NCI-H2107 (cell line): Measurements from ENCODE around the gene PTX4.
"Not testable (repeated sequence)": the region's sequence is repeated elsewhere in the genome, so short reads cannot be mapped to it uniquely, and the experiment has no call there.

Experiments
- DNase-seq: peaks from one replicate; lab custom pipeline; 2025; lab: John Stamatoyannopoulos, UW

PTX4 gene

DNA sequence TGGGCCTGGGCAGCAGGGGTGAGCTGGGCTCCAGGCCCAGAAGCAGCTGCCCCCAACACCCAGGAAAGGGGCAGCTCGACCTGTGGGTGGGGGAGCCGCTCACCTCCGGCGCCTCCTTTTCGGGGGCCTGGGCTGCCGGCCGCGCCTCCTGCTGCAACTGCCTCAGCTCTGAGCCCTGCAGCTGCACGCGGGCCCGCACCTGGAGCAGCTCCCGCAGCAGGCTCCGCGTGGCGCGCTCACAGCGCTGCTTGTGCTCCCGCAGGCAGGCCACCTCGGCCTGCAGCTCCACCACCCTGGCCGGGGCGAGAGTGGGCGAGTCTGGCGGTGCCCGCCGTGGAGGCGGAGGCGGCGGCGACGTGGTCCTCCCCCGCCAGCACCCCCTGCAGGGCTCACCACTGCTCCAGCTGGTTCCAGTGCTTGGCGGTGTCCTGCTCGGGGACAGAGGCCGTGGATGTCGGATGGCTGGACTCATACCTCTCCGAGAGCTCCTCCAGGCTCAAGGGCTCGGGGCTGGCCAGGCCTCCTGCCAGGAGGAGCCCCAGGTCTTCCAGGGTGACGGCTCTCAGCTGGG lies 45.3 kb downstream of the PTX4 start:
- no peak for DNase-seq

DNA sequence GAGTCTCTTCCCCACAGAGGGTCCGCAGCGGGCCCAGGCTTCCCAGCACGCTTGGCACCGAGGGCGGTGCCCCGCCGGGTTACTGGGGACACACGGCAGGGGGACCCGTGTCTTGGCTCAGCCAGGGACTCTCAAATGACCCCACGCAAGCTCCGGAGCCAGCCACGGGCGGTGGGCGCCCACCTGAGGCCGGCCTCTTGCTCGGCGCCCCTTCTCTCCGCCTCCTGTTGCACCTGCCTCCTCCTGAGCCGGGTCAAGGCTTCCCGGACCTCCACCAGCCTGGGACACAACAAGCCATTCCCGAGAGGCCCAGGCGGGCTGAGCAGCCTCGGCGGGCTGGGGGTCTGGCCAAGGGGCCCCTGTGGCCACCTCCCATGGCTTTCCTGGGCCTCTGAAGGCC lies 46.0 kb downstream of the PTX4 start:
- DNase-seq = no peak

DNA sequence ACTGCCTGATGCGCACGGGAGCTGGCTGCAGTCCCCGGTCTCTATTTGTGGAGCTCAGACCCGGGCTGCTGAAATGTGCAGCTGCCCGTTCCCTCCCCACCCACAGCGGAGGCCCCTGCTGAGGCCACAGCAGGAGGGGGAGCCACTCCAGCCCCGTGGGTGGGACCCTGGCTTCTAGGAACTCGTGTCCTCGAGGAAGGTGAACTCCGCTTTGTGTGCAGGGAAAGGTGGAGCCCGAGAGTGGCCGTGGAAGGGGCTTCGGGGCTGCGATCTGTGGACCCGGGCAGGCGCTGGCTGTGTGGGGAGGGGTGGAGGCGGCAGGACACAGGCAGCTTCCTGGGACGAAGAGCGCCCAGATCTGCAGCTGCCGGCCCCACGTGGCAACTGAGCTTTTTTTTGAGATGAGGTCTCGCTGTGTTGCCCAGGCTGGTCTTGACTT lies 47.3 kb downstream of the PTX4 start:
- no peak for DNase-seq

DNA sequence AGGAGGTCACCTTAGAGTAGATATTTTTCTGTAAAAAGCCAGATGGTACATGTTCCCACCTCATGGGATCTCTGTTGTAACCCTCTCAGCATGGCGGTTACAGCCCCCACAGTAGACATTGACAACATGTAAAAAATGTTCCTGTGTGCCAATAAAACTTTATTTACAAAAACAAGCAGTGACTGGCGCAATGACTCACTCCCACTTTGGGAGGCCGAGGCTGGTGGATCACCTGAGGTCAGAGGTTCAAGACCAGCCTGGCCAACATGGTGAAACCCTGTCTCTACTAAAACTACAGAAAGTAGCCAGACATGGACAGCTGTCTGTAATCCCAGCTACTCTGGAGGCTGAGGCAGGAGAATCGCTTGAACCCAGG lies 49.1 kb downstream of the PTX4 start:
- not testable (repeated sequence) for DNase-seq

DNA sequence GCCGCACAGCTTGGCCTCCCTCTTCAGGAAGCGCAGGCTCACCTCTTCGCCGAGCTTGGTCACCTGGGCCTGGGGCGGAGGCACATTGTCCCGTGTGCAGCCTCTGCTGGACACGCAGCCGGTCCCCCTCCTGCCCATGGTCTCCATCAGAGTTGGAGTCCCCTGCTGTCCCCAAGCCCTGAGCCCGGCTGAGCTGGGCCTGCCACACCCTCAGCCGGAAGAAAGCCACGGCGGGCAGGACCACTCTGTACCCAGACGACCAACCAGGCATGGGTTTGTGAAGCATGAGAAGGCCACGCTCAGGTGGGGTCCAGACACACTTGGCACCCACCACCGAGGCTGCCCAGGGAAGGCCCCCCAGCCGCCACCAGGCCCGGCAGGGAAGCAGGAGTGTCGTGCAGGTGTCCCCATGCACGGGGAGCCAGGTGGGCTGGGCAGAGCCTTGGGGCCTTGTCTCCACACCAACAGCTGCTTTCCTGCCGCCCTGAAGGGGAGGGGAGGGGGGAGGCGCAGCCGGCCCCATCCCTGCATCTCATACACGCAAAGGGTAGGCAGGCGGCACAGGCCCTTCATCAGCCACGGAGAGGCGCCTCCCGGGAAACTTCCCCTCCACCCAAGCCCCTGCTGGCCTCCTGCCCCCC lies 49.6 kb downstream of the PTX4 start:
- no peak for DNase-seq

DNA sequence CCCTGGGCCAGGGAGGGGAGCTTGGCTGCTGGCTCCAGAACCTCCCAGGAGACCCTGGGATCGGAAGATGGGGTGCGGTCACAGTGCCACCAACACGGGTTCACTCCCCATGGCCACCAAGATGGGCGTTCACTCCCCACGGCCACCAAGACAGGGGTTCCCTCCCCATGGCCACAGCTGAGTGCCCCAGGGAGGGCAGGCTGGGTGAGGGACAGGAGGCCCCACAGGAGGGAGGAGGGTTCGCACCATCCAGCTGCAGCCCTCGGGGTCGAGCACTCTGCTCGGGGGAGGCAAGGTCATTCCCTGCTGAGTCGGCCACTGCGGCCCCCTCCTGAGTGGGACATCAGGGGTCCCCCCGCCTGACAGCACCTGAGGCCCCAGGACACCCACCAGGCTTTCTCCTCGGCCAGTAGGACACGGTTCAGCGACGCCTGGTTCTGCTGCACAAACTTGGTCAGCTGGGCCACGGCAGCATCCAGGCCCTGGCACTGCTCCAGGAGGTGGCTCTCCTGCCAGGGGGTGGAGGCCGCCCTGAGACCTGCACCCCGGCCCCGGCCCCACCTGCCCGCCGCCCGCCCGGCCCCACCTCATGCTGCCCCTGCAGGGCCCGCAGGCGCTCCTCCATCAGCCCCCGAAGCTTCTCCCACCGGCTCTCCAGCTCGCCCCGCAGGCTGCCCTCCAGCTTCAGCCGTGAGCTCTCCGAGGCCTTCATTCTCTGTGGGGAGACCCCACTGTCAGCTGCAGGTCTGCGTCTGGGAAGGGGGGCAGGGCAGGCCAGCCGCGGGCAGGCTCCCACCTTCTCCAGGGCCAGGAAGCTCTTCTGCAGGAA lies 50.3 kb downstream of the PTX4 start:
- DNase-seq = no peak

DNA sequence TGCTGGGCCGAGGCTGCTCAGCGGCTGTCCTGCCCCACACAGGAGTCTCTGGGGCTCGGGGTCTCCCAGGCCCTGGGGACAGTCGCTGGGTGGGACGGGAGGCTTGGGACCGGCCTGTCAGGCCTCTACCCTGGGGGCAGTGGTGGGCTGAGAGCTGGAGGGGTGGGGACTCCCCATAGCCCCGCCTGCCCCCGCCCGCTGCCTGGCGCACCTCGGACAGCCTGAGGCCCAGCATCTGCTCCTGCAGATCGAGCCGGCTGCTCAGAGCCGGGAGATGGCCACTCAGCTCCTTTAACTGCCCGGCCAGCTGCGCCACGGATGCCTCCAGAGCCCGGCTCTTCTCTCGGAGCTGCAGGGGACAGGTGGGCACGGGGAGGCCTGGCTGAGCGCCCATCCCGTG lies 51.1 kb downstream of the PTX4 start:
- DNase-seq = no peak

DNA sequence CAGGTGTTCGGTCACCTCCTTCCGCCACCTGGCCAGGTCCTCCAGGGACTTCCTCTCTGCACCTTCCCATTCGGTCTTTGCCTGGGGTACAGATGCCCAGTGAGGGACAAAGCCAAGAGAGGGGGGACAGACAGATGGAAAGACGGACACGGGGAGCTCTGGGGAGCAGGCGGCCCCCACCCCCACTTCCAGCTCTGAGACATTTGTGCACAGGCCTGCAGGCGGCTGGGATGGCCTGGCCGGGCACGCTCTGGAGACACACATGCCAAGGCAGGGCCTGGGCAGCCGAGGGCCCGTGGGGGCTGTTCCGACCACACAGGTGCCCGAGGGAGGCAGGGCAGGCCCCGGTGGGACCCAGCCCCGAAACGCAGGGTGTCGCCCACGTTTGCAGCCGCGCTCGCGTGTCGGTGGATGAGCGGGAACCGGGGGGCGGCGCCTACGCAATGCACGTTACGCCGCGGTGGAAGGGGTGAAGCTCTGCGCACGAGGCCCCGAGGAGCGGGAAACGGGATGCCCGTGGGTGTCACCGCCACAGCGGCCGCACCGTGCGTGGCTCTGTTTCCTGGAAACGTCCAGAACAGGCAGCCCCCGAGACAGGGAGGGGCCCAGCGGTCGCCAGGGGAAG lies 51.9 kb downstream of the PTX4 start:
- DNase-seq = no peak

DNA sequence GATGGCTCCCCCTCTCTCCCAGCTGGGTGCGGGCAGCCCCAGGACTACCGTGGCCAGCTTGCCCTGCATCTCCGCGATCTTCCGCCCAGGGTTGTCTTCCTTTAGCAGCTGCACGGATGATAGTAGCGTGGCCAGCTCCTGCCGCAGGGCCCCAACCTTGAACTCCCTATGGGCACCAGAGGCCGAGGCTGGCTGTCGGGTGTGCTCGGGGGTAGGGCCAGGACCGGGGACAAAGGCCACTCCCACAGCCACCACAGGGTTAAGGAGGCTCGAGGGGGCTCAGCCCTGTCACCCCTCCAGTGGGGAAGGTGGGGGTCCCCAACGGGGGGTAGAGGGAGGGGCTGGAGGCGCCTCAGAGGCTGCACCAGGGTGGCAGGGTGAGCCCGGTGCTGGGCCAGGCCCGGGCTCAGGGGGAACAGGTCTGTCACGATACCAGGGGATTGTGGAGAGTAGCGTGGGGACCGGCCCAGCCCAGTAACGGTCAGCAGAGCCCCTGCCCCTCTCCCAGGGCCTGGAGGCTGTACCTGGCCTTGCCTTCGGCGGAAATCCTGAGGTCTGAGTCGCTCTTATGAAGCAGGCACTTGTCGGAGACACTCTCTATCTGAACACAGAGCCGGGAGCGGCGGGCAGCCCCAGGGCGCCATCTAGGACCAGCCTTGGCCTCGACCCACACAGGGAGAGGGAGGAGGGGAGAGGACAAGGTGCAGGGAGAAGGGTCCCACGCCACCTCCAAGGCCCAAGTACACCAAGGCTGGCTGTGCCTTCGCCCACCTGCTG lies 52.6 kb downstream of the PTX4 start:
- DNase-seq = no peak
